ENCODE data around the gene ABCA13.

GRCh38 chr7:48636391-48637015 is 465.2 kb downstream of the ABCA13 start:
- no peak for TF ChIP-seq CTCF (IDR thresholded peaks at IDR 0.05)
- TF ChIP-seq POLR2A (IDR thresholded peaks at IDR 0.05), result no peak
